HepG2 (cell line): ENCODE data around the gene IKZF4. TPM values are rescaled to one million over a fixed set of nuclear protein-coding genes. Genes with fewer than 3 reads are reported as not detected.

Source experiments
- ATM ChIP-seq: fragments of 450-650 bp; IDR thresholded peaks from 2 replicates; pipeline ENCODE4 v1.7.1; 2017; ENCODE audit warnings: mild to moderate bottlenecking, borderline replicate concordance
- CHD2 ChIP-seq: IDR thresholded peaks from 2 replicates; pipeline ENCODE4 v1.6.1; 2011; ENCODE audit warnings: low read depth, low read length, improper control_type of control experiment
- GABPB1 ChIP-seq: IDR thresholded peaks from 2 replicates; pipeline ENCODE4 v1.6.1; 2016; ENCODE audit warnings: mild to moderate bottlenecking, missing genetic modification reagents, moderate library complexity, missing compliant biosample characterization
- HCFC1 ChIP-seq: fragments of 150-350 bp; IDR thresholded peaks from 2 replicates; pipeline ENCODE4 v1.6.1; 2014; ENCODE audit warnings: low read depth, low read length
- HOXA3 ChIP-seq: sonication (generic); formaldehyde crosslinking; IDR thresholded peaks from 2 replicates; pipeline ENCODE4 v1.5.0; 2020; ENCODE audit warnings: missing genetic modification reagents
- JUND ChIP-seq: sonication (generic); formaldehyde crosslinking; IDR thresholded peaks from 2 replicates; pipeline ENCODE4 v1.8.0; 2022; ENCODE audit warnings: mild to moderate bottlenecking, missing genetic modification reagents
- KLF9 ChIP-seq: IDR thresholded peaks from 2 replicates; pipeline ENCODE4 v1.6.1; 2016; ENCODE audit warnings: low read depth
- NFATC3 ChIP-seq: sonication (generic); formaldehyde crosslinking; IDR thresholded peaks from 2 replicates; pipeline ENCODE4 v1.5.1; 2020; ENCODE audit warnings: mild to moderate bottlenecking, missing genetic modification reagents
- NFYB ChIP-seq: sonication (generic); formaldehyde crosslinking; IDR thresholded peaks from 2 replicates; pipeline ENCODE4 v1.4.0; 2020; ENCODE audit warnings: missing genetic modification reagents
- PITX1 ChIP-seq: sonication (generic); formaldehyde crosslinking; IDR thresholded peaks from 2 replicates; pipeline ENCODE4 v1.5.1; 2020; ENCODE audit warnings: mild to moderate bottlenecking, missing genetic modification reagents
- RFXAP ChIP-seq: sonication (generic); formaldehyde crosslinking; IDR thresholded peaks from 2 replicates; pipeline ENCODE4 v1.4.0; 2020; ENCODE audit warnings: missing genetic modification reagents, borderline replicate concordance
- SMYD3 ChIP-seq: sonication (generic); formaldehyde crosslinking; IDR thresholded peaks from 2 replicates; pipeline ENCODE4 v1.8.1; 2023; ENCODE audit warnings: mild to moderate bottlenecking, missing genetic modification reagents
- SYNCRIP ChIP-seq: fragments of 200-400 bp; formaldehyde crosslinking; IDR thresholded peaks from 2 replicates; pipeline ENCODE4 v1.6.1; 2018; ENCODE audit warnings: mild to moderate bottlenecking, low read depth, low read length; ENCODE audit not compliant: insufficient read depth
- TERF1 ChIP-seq: sonication (generic); formaldehyde crosslinking; IDR thresholded peaks from 2 replicates; pipeline ENCODE4 v1.8.0; 2022; ENCODE audit warnings: mild to moderate bottlenecking, missing genetic modification reagents, moderate library complexity
- TFDP2 ChIP-seq: sonication (generic); formaldehyde crosslinking; IDR thresholded peaks from 2 replicates; pipeline ENCODE4 v1.4.0; 2020; ENCODE audit warnings: missing genetic modification reagents
- ZBTB42 ChIP-seq: sonication (generic); formaldehyde crosslinking; IDR thresholded peaks from 2 replicates; pipeline ENCODE4 v1.5.0; 2020; ENCODE audit warnings: mild to moderate bottlenecking, missing genetic modification reagents
- ZFP36 ChIP-seq: fragments of 150-350 bp; IDR thresholded peaks from 2 replicates; pipeline ENCODE4 v1.6.1; 2018; ENCODE audit warnings: borderline replicate concordance, low read length, low read depth; ENCODE audit not compliant: partially characterized antibody
- ZFP62 ChIP-seq: sonication (generic); formaldehyde crosslinking; IDR thresholded peaks from 2 replicates; pipeline ENCODE4 v1.4.0; 2020; ENCODE audit warnings: missing genetic modification reagents
- ZNF24 ChIP-seq: fragments of 450-650 bp; IDR thresholded peaks from 2 replicates; pipeline ENCODE4 v1.6.1; 2017; ENCODE audit warnings: antibody characterized with exemption, mild to moderate bottlenecking
- ZNF326 ChIP-seq: sonication (generic); formaldehyde crosslinking; IDR thresholded peaks from 2 replicates; pipeline ENCODE4 v1.4.0; 2020; ENCODE audit warnings: missing genetic modification reagents, borderline replicate concordance
- ZNF570 ChIP-seq: sonication (generic); formaldehyde crosslinking; IDR thresholded peaks from 2 replicates; pipeline ENCODE4 v1.4.0; 2020; ENCODE audit warnings: mild to moderate bottlenecking, missing genetic modification reagents, borderline replicate concordance
- ZNF615 ChIP-seq: sonication (generic); formaldehyde crosslinking; IDR thresholded peaks from 2 replicates; pipeline ENCODE4 v1.5.0; 2020; ENCODE audit warnings: mild to moderate bottlenecking, missing genetic modification reagents, borderline replicate concordance
- ZNF775 ChIP-seq: sonication (generic); formaldehyde crosslinking; IDR thresholded peaks from 2 replicates; pipeline ENCODE4 v1.4.0; 2020; ENCODE audit warnings: missing genetic modification reagents, mild to moderate bottlenecking, moderate library complexity, borderline replicate concordance
- ZNF839 ChIP-seq: sonication (generic); formaldehyde crosslinking; IDR thresholded peaks from 2 replicates; pipeline ENCODE4 v1.4.0; 2020; ENCODE audit warnings: missing genetic modification reagents, mild to moderate bottlenecking, borderline replicate concordance
- ZSCAN31 ChIP-seq: sonication (generic); formaldehyde crosslinking; IDR thresholded peaks from 2 replicates; pipeline ENCODE4 v1.5.0; 2020; ENCODE audit warnings: low read depth, mild to moderate bottlenecking, missing genetic modification reagents
- polyA plus RNA-seq, 8 experiments: library from polyadenylated mRNA; depleted of rRNA in 3 of 8; stranded (reverse) in 7 of 8; unstranded in 1 of 8; fragments of >200 nt; fragmentation: Illumina TruSeq in 4 of 8; extraction: Trizol in 4 of 8; gene quantifications; 2 replicates each; pipeline versions ENCODE4 v1.2.1 to v1.2.3, GENCODE V29; 2011 to 2016; ENCODE audit warnings: low read depth in 4 of 8, missing spikeins in 1 of 8, mixed read lengths in 1 of 8; ENCODE audit not compliant: insufficient read depth in 1 of 8
- total RNA-seq, 5 experiments: library from RNA; depleted of rRNA; stranded (reverse); fragments of >200 nt; fragmentation: Illumina TruSeq; extraction: Trizol; gene quantifications; 2 replicates each; pipeline ENCODE4 v1.2.3, GENCODE V29; 2016; ENCODE audit warnings: low read depth in 1 of 5
- TF ChIP-seq, protein P1 (sequence below): IDR thresholded peaks from 2 replicates; pipeline ENCODE4 v1.6.1; 2012; ENCODE audit warnings: low read depth, low read length, improper control_type of control experiment
- TF ChIP-seq, protein P2 (sequence below): IDR thresholded peaks from 2 replicates; pipeline ENCODE4 v1.6.1; 2016; ENCODE audit warnings: missing compliant biosample characterization, missing genetic modification reagents, borderline replicate concordance

The IKZF4 gene
- total and polyA plus RNA-seq, 2 of the 13 experiments (the other 11 are each of a cell fraction or from before 2014, with no cell fraction given) = 0.58 to 2.2 TPM

DNA sequence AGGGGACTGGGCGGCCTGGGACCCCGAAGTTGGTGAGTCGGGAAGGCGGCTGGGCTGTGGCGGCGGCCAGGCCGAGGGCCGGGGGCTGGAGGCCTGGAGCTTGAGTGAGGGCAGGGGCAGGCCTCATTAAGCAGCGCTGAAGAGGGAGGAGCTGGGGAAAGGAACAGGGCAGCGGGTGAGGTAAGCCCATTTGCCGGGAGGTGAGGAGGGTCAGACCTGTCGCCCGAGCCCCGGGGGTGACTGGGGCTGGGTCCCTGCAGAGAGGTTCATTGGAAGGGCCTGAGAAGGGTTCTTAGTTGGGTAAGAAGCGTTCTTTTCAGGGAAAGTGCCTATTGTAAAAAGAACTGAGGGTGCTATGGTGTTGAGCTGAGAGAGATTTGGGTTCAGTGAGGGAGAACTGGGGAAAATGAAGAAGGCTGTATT, 46.5 kb upstream of the IKZF4 start (continued):
- TF ChIP-seq TFDP2 (CRISPR knock-in tag) (no peak), CHD2 (no peak), NFATC3 (CRISPR knock-in tag) (no peak), ZNF570 (CRISPR knock-in tag) (0 out of 2 replicates have a peak, but pooled peaks have one; percentile 16), JUND (CRISPR knock-in tag) (no peak), GABPB1 (CRISPR knock-in tag) (no peak; the same call in 1 of the 2 replicates), TERF1 (peak; percentile 45; the same call in 1 of the 2 replicates), ZFP62 (CRISPR knock-in tag) (no peak), PITX1 (CRISPR knock-in tag) (no peak; the same call in 1 of the 2 replicates), ZNF775 (CRISPR knock-in tag) (no peak), ZNF24 (no peak), ZFP36 (no peak), SMYD3 (CRISPR knock-in tag) (no peak), SYNCRIP (no peak), ZNF615 (no peak), ZSCAN31 (CRISPR knock-in tag) (no peak), KLF9 (CRISPR knock-in tag) (no peak), RFXAP (CRISPR knock-in tag) (no peak), ZBTB42 (0 out of 2 replicates have a peak, but pooled peaks have one; percentile 37), HOXA3 (no peak), ZNF326 (CRISPR knock-in tag) (no peak), ZNF839 (no peak), NFYB (CRISPR knock-in tag) (no peak), HCFC1 (no peak), ATM (no peak)
- TF ChIP-seq, protein P1, sequence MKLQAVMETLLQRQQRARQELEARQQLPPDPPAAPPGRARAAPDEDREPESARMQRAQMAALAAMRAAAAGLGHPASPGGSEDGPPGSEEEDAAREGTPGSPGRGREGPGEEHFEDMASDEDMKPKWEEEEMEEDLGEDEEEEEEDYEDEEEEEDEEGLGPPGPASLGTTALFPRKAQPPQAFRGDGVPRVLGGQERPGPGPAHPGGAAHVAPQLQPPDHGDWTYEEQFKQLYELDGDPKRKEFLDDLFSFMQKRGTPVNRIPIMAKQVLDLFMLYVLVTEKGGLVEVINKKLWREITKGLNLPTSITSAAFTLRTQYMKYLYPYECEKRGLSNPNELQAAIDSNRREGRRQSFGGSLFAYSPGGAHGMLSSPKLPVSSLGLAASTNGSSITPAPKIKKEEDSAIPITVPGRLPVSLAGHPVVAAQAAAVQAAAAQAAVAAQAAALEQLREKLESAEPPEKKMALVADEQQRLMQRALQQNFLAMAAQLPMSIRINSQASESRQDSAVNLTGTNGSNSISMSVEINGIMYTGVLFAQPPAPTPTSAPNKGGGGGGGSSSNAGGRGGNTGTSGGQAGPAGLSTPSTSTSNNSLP = no peak
- TF ChIP-seq, protein P2, sequence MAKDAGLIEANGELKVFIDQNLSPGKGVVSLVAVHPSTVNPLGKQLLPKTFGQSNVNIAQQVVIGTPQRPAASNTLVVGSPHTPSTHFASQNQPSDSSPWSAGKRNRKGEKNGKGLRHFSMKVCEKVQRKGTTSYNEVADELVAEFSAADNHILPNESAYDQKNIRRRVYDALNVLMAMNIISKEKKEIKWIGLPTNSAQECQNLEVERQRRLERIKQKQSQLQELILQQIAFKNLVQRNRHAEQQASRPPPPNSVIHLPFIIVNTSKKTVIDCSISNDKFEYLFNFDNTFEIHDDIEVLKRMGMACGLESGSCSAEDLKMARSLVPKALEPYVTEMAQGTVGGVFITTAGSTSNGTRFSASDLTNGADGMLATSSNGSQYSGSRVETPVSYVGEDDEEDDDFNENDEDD = no peak
